ENCODE data around the gene PPARG. TPM values are rescaled to one million over a fixed set of nuclear protein-coding genes. Genes with fewer than 3 reads are reported as not detected.

The PPARG gene
- polyA plus RNA-seq, 2 of the 4 experiments (the other 2 are of a cell fraction): 38.9 to 43.1 TPM

GRCh38 chr3:12400616-12401194, 111.8 kb downstream of the PPARG start:
- no peak overlapping the region for H3K4me3 ChIP-seq
- ChIA-PET POLR2A (no interaction called here), CTCF (interaction anchor here (0.5 to 1.4 kb wide), 4 partner anchors 27 to 137 kb away, joined by 3 to 5 read pairs (median 3); no protein-coding TSS in a partner anchor)
- H3K9me3 ChIP-seq: no peaks in the 10 kb centered on the region
- DNase-seq (ENCODE audit: low read depth in 1 of 2, low spot score in 1 of 2) (peak in 1 of 2 experiments; percentile 11), ATAC-seq (no peak), FAIRE-seq (peak; percentile 61)
- H3K4me2 ChIP-seq: peak overlapping the region; percentile 40
- 83% methylated on average over 2 of the region's 2 CpGs for WGBS (ENCODE audit: missing lambda C conversion rate)
- H3K27ac ChIP-seq: peak overlapping the region; percentile 32 to 77
- peaks cover 33% of the 10 kb centered on the region for H3K4me1 ChIP-seq
- TF ChIP-seq CEBPB (IDR thresholded peaks at IDR 0.05) (no peak), SMC3 (IDR thresholded peaks at IDR 0.05) (no peak), FOXS1 (CRISPR knock-in tag; IDR thresholded peaks at IDR 0.05) (no peak), RFX5 (IDR thresholded peaks at IDR 0.05) (no peak), FOSL2 (IDR thresholded peaks at IDR 0.05) (no peak), FOSL2 (CRISPR knock-in tag; IDR thresholded peaks at IDR 0.05) (no peak)

- H3K27ac ChIP-seq: peak overlapping the region; percentile 32 to 77; a peak in 5 of 6 replicates
- FAIRE-seq: no peak
- ChIA-PET POLR2A (no interaction called here), CTCF (interaction anchor here (0.5 to 1.2 kb wide), 2 partner anchors 113 to 138 kb away, joined by 3 to 5 read pairs; no protein-coding TSS in a partner anchor)
- peak overlapping the region; percentile 40 for H3K4me2 ChIP-seq
- H3K4me3 ChIP-seq: no peak overlapping the region
- WGBS (ENCODE audit: missing lambda C conversion rate): 92% methylated on average over 4 of the region's 4 CpGs
- H3K4me1 ChIP-seq: peaks cover 36% of the 10 kb centered on the region
- no peak for DNase-seq (ENCODE audit: low read depth in 1 of 2, low spot score in 1 of 2)
- H3K9me3 ChIP-seq: no peaks in the 10 kb centered on the region
- no peak for TF ChIP-seq MAZ (IDR thresholded peaks at IDR 0.05; ENCODE audit: borderline replicate concordance, low read depth, low read length)
- TF ChIP-seq HOXB13 (CRISPR knock-in tag; IDR thresholded peaks at IDR 0.05; ENCODE audit: low read depth): no peak
- no peak for TF ChIP-seq CBX8 (IDR thresholded peaks at IDR 0.05)
- no peak for TF ChIP-seq BHLHE40 (IDR thresholded peaks at IDR 0.05; ENCODE audit: low read depth, low read length)
- no peak for TF ChIP-seq PHF8 (IDR thresholded peaks at IDR 0.05; ENCODE audit: borderline replicate concordance, low read depth)
- TF ChIP-seq ELK1 (IDR thresholded peaks at IDR 0.05; ENCODE audit: low read depth, low read length): no peak
- ATAC-seq: no peak
Measured at GRCh38 chr3:12401208-12401607, 112.3 kb downstream of the PPARG start.

GRCh38 chr3:12405432-12406272, 116.8 kb downstream of the PPARG start:
- Histone ChIP-seq H3K4me1 (peaks cover 33% of the 10 kb centered on the region), H3K27ac (peak overlapping the region; percentile 56 to 78), H3K4me3 (0 out of 3 replicates have a peak overlapping the region, but pooled peaks have one; percentile 3), H3K4me2 (peak overlapping the region; percentile 68), H3K9me3 (no peaks in the 10 kb centered on the region)
- WGBS (ENCODE audit: missing lambda C conversion rate): 25% methylated on average over 20 of the region's 20 CpGs
- TF ChIP-seq ESRRA (IDR thresholded peaks at IDR 0.05; ENCODE audit: borderline replicate concordance, low read length): no peak
- TF ChIP-seq PBX3 (IDR thresholded peaks at IDR 0.05): peak; percentile 63; the same call in 1 of the 2 replicates
- peak; percentile 57 for TF ChIP-seq MAX (IDR thresholded peaks at IDR 0.05)
- no peak for TF ChIP-seq ZFP36 (IDR thresholded peaks at IDR 0.05; ENCODE audit: borderline replicate concordance, partially characterized antibody)
- TF ChIP-seq FOSL2 (IDR thresholded peaks at IDR 0.05): peak; percentile 79
- TF ChIP-seq FOSL2 (CRISPR knock-in tag; IDR thresholded peaks at IDR 0.05): peak; percentile 96
- peak in 1 of 2 experiments; percentile 16; a peak in 3 of 5 replicates for TF ChIP-seq RAD21 (conservative IDR thresholded peaks at IDR 0.05 in 1 of 2, IDR thresholded peaks at IDR 0.05 in 1 of 2)
- peak; percentile 80; the same call in 1 of the 2 replicates for TF ChIP-seq HOXB5 (CRISPR knock-in tag; IDR thresholded peaks at IDR 0.05)
- peak in 1 of 2 experiments; percentile 61; a peak in 2 of 5 replicates for TF ChIP-seq JUN (IDR thresholded peaks at IDR 0.05)
- no peak for TF ChIP-seq RNF2 (IDR thresholded peaks at IDR 0.05; ENCODE audit: borderline replicate concordance, low read depth)
- peak in 1 of 2 experiments; percentile 17; a peak in 1 of 4 replicates for TF ChIP-seq CEBPB (IDR thresholded peaks at IDR 0.05)
- peak; percentile 79 for TF ChIP-seq JUNB (IDR thresholded peaks at IDR 0.05)
- TF ChIP-seq GATA3 (IDR thresholded peaks at IDR 0.05; ENCODE audit: borderline replicate concordance): peak; percentile 93
- no peak for TF ChIP-seq FOXS1 (CRISPR knock-in tag; IDR thresholded peaks at IDR 0.05)
- ChIA-PET POLR2A (interaction anchor here (0.6 to 1.0 kb wide), 2 partner anchors 10 to 65 kb away, joined by 3 to 6 read pairs; no protein-coding TSS in a partner anchor), CTCF (no interaction called here)
- ATAC-seq (peak; percentile 98 to 99), DNase-seq (ENCODE audit: low read depth in 1 of 2, low spot score in 1 of 2) (peak; percentile 70 to 90), FAIRE-seq (peak; percentile 83)
